Thyroid gland (tissue), 4 donors: Measurements from ENCODE around the gene GPR155.

ENCODE experiments used
- CTCF ChIP-seq, 6 experiments: fragments of 200-600 bp in 3 of 6; fragments of 450-650 bp in 3 of 6; sonication (generic) in 3 of 6; IDR thresholded peaks; one replicate each; pipeline ENCODE4 v1.5.1; 2016 to 2019; ENCODE audit warnings: antibody characterized with exemption in 6 of 6, mild to moderate bottlenecking in 2 of 6, inconsistent platforms in 1 of 6, moderate library complexity in 1 of 6
- POLR2A ChIP-seq, 2 donors: fragments of 450-650 bp; IDR thresholded peaks; one replicate each; pipeline ENCODE4 v1.6.1; 2017; ENCODE audit warnings: antibody characterized with exemption in 2 of 2, mild to moderate bottlenecking in 2 of 2, moderate library complexity in 1 of 2

GRCh38 chr2:174442546-174443510, 44.0 kb downstream of the GPR155 start:
- TF ChIP-seq CTCF (IDR thresholded peaks at IDR 0.05) (no peak), POLR2A (IDR thresholded peaks at IDR 0.05) (no peak)
